OCI-LY1 (cell line): ENCODE results near the gene STX8.

Experiments
- H2AFZ ChIP-seq: fragments of 200-600 bp; sonication (generic), shearing (Covaris generic); 2 replicates; pipeline ENCODE4 v1.6.0; 2014; ENCODE audit warnings: antibody characterized with exemption, mild to moderate bottlenecking, low read length
- H3F3A ChIP-seq: fragments of 200-600 bp; sonication (generic), shearing (Covaris generic); 2 replicates; pipeline ENCODE4 v1.6.0; 2014; ENCODE audit warnings: mild to moderate bottlenecking, antibody characterized with exemption, low read length, moderate library complexity; ENCODE audit not compliant: insufficient read depth
- H3K27ac ChIP-seq: fragments of 200-600 bp; sonication (generic); 2 replicates; pipeline ENCODE4 v1.5.1; 2014; ENCODE audit warnings: low read length, mixed run types, mild to moderate bottlenecking, low read depth; ENCODE audit not compliant: poor library complexity, severe bottlenecking
- H3K27me3 ChIP-seq: fragments of 200-600 bp; sonication (generic); 2 replicates; pipeline ENCODE4 v1.6.0; 2014; ENCODE audit warnings: antibody characterized with exemption, mild to moderate bottlenecking, low read length, moderate library complexity; ENCODE audit not compliant: insufficient read depth
- H3K36me3 ChIP-seq: fragments of 200-600 bp; sonication (generic); 2 replicates; pipeline ENCODE4 v1.6.1; 2014; ENCODE audit warnings: mild to moderate bottlenecking, antibody characterized with exemption, low read length, moderate library complexity, mixed read lengths; ENCODE audit not compliant: insufficient read depth
- H3K4me1 ChIP-seq: fragments of 200-600 bp; sonication (generic); 2 replicates; pipeline ENCODE4 v1.5.1; 2014; ENCODE audit warnings: mild to moderate bottlenecking, low read length, moderate library complexity; ENCODE audit not compliant: insufficient read depth, severe bottlenecking
- H3K4me2 ChIP-seq: fragments of 200-600 bp; sonication (generic), shearing (Covaris generic); 2 replicates; pipeline ENCODE4 v1.6.1; 2014; ENCODE audit warnings: low read length
- H3K4me3 ChIP-seq: fragments of 200-600 bp; sonication (generic); 2 replicates; pipeline ENCODE4 v1.5.1; 2014; ENCODE audit warnings: low read length, low read depth, mild to moderate bottlenecking, mixed read lengths; ENCODE audit not compliant: poor library complexity, severe bottlenecking
- H3K79me2 ChIP-seq: fragments of 200-600 bp; shearing (Covaris generic); 2 replicates; pipeline ENCODE4 v1.6.1; 2016; ENCODE audit warnings: mixed run types, low read length, mixed read lengths; ENCODE audit not compliant: insufficient read depth
- H3K9ac ChIP-seq: fragments of 200-600 bp; sonication (generic), shearing (Covaris generic); 2 replicates; pipeline ENCODE4 v1.6.1; 2014; ENCODE audit warnings: mild to moderate bottlenecking, low read length, mixed read lengths
- H3K9me2 ChIP-seq: fragments of 200-600 bp; sonication (generic), shearing (Covaris generic); 2 replicates; pipeline ENCODE4 v1.6.1; 2014; ENCODE audit warnings: low read depth, mild to moderate bottlenecking, low read length, mixed read lengths
- H3K9me3 ChIP-seq: fragments of 200-600 bp; shearing (Covaris generic); 2 replicates; pipeline ENCODE4 v1.6.1; 2014; ENCODE audit warnings: low read length, mixed read lengths
- H4K20me1 ChIP-seq: fragments of 200-600 bp; sonication (generic), shearing (Covaris generic); 2 replicates; pipeline ENCODE4 v1.6.0; 2016; ENCODE audit warnings: mild to moderate bottlenecking, low read length; ENCODE audit not compliant: insufficient read depth
- CTCF ChIP-seq: fragments of 200-600 bp; sonication (generic), shearing (Covaris generic); IDR thresholded peaks from 2 replicates; pipeline ENCODE4 v1.5.1; 2017; ENCODE audit warnings: mild to moderate bottlenecking, antibody characterized with exemption, low read length, moderate library complexity, mixed read lengths
- EZH2 ChIP-seq: fragments of 200-600 bp; sonication (generic), shearing (Covaris generic); IDR thresholded peaks from 2 replicates; pipeline ENCODE4 v1.8.0; 2017; ENCODE audit warnings: borderline replicate concordance, mixed run types, mild to moderate bottlenecking, antibody characterized with exemption, low read length, moderate library complexity, mixed read lengths

The STX8 gene

GRCh38 chr17:9232155-9232475 is 343.5 kb downstream of the STX8 start:
- H3K27ac ChIP-seq = no peak overlapping the region
- H4K20me1 ChIP-seq = no peaks in the 10 kb centered on the region
- H3K9me2 ChIP-seq = no peaks in the 10 kb centered on the region
- no peaks in the 10 kb centered on the region for H3K79me2 ChIP-seq
- H3K9me3 ChIP-seq = no peaks in the 10 kb centered on the region
- TF ChIP-seq CTCF (no peak), EZH2 (no peak)
- no peak overlapping the region for H3K9ac ChIP-seq
- H3K4me2 ChIP-seq = no peak overlapping the region
- H3K27me3 ChIP-seq = no peaks in the 10 kb centered on the region; the same call in 1 of the 2 replicates
- no peaks in the 10 kb centered on the region for H3K4me1 ChIP-seq
- no peaks in the 10 kb centered on the region for H3K36me3 ChIP-seq
- H2AFZ ChIP-seq = no peak overlapping the region
- no peaks in the 10 kb centered on the region for H3F3A ChIP-seq
- H3K4me3 ChIP-seq = no peak overlapping the region

DNA sequence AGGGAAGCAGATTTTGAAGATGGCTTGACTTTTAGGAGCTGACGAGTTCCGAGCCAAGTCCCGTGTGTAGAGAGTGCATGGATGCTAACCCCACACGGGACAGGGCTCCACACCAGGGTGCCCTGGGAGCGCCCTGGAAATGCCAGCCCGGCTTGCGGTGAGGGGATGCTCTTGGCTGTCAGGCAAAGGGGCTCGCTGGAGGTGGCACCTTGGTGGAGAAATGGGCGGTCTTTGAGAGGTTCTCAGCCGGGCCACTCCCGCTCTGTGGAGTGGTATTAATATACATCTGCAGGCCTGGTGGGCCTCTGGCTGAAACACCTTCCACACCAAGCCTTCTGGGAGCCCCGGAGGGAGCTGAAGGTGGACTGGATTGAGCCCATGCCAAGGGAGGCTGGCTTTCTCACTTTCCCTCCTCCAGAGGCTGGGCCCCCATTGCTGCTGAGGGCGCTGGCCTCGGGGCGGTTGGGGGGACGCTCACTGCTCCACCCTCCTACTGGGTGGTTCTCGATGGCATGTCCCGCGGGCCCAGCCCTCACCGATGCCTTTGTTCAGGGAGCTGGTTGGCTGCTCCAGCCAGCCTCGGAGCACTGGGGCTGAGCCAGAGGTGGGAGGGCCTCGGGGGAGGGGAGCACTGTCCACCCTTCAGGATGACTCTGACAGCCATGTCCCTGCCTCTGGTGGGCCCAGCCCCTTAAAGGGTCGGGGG is 344.0 kb downstream of the STX8 start:
- H3K27me3 ChIP-seq = no peaks in the 10 kb centered on the region; the same call in 1 of the 2 replicates

GRCh38 chr17:9230861-9231260 is 344.8 kb downstream of the STX8 start:
- no peak overlapping the region for H3K9ac ChIP-seq
- H3K4me1 ChIP-seq = no peaks in the 10 kb centered on the region
- no peaks in the 10 kb centered on the region for H3F3A ChIP-seq
- no peaks in the 10 kb centered on the region for H4K20me1 ChIP-seq
- H2AFZ ChIP-seq = no peak overlapping the region
- H3K9me2 ChIP-seq = no peaks in the 10 kb centered on the region
- H3K9me3 ChIP-seq = no peaks in the 10 kb centered on the region
- no peaks in the 10 kb centered on the region for H3K79me2 ChIP-seq
- H3K36me3 ChIP-seq = no peaks in the 10 kb centered on the region
- H3K27ac ChIP-seq = no peak overlapping the region
- no peak overlapping the region for H3K4me2 ChIP-seq
- H3K27me3 ChIP-seq = no peaks in the 10 kb centered on the region; the same call in 1 of the 2 replicates
- H3K4me3 ChIP-seq = no peak overlapping the region
- no peak for TF ChIP-seq EZH2
- no peak for TF ChIP-seq CTCF

More for the DNA sequence above, 344.0 kb downstream of the STX8 start:
- no peaks in the 10 kb centered on the region for H3K9me2 ChIP-seq
- H3K9ac ChIP-seq = no peak overlapping the region
- H3K4me3 ChIP-seq = no peak overlapping the region
- H4K20me1 ChIP-seq = no peaks in the 10 kb centered on the region
- no peak overlapping the region for H3K27ac ChIP-seq
- H3K4me2 ChIP-seq = no peak overlapping the region
- no peaks in the 10 kb centered on the region for H3K4me1 ChIP-seq
- TF ChIP-seq CTCF = no peak
- no peak for TF ChIP-seq EZH2
- no peaks in the 10 kb centered on the region for H3K9me3 ChIP-seq
- no peaks in the 10 kb centered on the region for H3K79me2 ChIP-seq
- no peak overlapping the region for H2AFZ ChIP-seq
- no peaks in the 10 kb centered on the region for H3K36me3 ChIP-seq
- no peaks in the 10 kb centered on the region for H3F3A ChIP-seq
